ENCODE results near the gene ACHE.
"Not testable (repeated sequence)": the region's sequence is repeated elsewhere in the genome, so short reads cannot be mapped to it uniquely, and the experiment has no call there.

Gene ACHE

DNA sequence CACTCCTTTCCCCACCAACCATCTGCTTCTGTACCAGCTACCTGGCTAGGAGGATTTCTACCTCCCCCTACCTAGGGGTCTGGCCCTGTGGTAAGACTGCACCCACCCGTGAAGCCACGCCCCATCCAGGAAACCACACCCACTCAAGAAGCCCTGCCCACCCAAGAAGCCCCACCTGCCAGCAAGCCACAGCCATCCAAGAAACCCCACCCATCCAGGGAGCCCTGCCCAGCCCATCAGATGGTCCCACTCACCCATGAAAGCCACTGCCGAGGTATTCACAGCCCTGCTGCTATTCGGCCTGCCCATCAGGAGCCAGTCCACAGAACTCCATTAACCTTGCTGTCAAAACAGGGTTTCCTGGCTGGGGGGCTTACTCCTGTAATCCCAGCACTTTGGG is 38.0 kb upstream of the ACHE start:
- Histone ChIP-seq H2AFZ (ENCODE audit: low read depth, low read length) (no peak overlapping the region), H3K27ac (ENCODE audit: low read length) (no peak overlapping the region), H3K36me3 (replicated peaks; ENCODE audit: low read depth, low read length) (no peaks in the 10 kb centered on the region), H3K4me3 (ENCODE audit: low read length) (no peak overlapping the region), H3K4me1 (ENCODE audit: low read length) (no peaks in the 10 kb centered on the region), H4K20me1 (ENCODE audit: insufficient read depth, low read length) (no peaks in the 10 kb centered on the region), H3K9ac (ENCODE audit: low read length) (no peak overlapping the region), H3K79me2 (ENCODE audit: low read length) (no peaks in the 10 kb centered on the region), H3K27me3 (ENCODE audit: low read depth, low read length) (peaks cover 15% of the 10 kb centered on the region), H3K4me2 (ENCODE audit: low read length) (no peak overlapping the region), H3K9me3 (ENCODE audit: insufficient read depth, low read length) (no peaks in the 10 kb centered on the region)
- TF ChIP-seq, protein P1, sequence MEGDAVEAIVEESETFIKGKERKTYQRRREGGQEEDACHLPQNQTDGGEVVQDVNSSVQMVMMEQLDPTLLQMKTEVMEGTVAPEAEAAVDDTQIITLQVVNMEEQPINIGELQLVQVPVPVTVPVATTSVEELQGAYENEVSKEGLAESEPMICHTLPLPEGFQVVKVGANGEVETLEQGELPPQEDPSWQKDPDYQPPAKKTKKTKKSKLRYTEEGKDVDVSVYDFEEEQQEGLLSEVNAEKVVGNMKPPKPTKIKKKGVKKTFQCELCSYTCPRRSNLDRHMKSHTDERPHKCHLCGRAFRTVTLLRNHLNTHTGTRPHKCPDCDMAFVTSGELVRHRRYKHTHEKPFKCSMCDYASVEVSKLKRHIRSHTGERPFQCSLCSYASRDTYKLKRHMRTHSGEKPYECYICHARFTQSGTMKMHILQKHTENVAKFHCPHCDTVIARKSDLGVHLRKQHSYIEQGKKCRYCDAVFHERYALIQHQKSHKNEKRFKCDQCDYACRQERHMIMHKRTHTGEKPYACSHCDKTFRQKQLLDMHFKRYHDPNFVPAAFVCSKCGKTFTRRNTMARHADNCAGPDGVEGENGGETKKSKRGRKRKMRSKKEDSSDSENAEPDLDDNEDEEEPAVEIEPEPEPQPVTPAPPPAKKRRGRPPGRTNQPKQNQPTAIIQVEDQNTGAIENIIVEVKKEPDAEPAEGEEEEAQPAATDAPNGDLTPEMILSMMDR (IDR thresholded peaks at IDR 0.05; ENCODE audit: low read depth, low read length), result no peak
- TF ChIP-seq EZH2phosphoT487 (IDR thresholded peaks at IDR 0.05; ENCODE audit: low read depth), result no peak

DNA sequence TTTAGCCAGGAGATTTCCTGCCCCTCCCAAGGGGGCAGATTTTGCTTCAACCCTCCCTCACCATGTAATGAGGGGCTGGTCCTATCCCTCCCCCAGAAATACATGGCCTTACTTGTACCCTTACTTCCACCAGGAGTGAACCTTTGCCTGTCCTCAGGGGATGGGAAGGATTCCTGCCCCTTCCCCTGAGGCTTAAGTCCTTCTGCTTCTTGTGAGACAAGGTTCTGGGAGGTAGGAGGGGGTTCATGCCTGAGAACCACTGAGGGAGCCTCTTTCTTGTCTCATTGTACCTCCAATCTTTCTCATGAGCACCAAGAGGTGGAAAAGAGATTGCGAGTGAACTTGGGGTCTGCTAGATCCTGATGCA is 34.1 kb upstream of the ACHE start:
- Histone ChIP-seq H3K79me2 (ENCODE audit: low read length) (no peaks in the 10 kb centered on the region), H3K4me1 (ENCODE audit: low read length) (no peaks in the 10 kb centered on the region), H3K9me3 (ENCODE audit: insufficient read depth, low read length) (no peaks in the 10 kb centered on the region), H3K27me3 (ENCODE audit: low read depth, low read length) (peaks cover 15% of the 10 kb centered on the region), H3K27ac (ENCODE audit: low read length) (no peak overlapping the region), H3K36me3 (replicated peaks; ENCODE audit: low read depth, low read length) (no peaks in the 10 kb centered on the region), H4K20me1 (ENCODE audit: insufficient read depth, low read length) (no peaks in the 10 kb centered on the region), H3K4me2 (ENCODE audit: low read length) (no peak overlapping the region), H3K9ac (ENCODE audit: low read length) (no peak overlapping the region), H3K4me3 (ENCODE audit: low read length) (no peak overlapping the region), H2AFZ (ENCODE audit: low read depth, low read length) (no peak overlapping the region)
- no peak for TF ChIP-seq EZH2phosphoT487 (IDR thresholded peaks at IDR 0.05; ENCODE audit: low read depth)
- TF ChIP-seq, protein P1 (IDR thresholded peaks at IDR 0.05; ENCODE audit: low read depth, low read length), result no peak

DNA sequence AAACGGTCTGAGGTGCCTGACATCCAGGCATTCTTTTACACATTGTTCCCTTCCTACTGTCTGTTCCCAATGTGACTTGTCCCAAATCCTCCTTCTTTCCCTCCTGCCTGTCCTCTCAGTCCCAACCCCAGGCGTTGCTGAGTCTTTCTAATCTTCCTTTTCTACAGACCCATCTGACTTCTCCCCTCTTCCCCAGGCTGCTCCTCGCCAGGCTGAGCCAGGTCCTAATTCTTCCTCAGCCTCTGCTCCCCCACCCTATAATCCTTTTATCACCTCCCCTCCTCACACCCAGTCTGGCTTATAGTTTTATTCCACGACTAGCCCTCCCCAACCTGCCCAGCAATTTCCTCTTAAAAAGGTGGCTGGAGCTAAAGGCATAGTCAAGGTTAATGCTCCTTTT is 27.9 kb upstream of the ACHE start:
- not testable (repeated sequence) for H3K4me3 ChIP-seq (ENCODE audit: low read length); H3K27me3 ChIP-seq (ENCODE audit: low read depth, low read length); H3K79me2 ChIP-seq (ENCODE audit: low read length); H3K27ac ChIP-seq (ENCODE audit: low read length); H3K36me3 ChIP-seq (replicated peaks; ENCODE audit: low read depth, low read length); H4K20me1 ChIP-seq (ENCODE audit: insufficient read depth, low read length); H3K9me3 ChIP-seq (ENCODE audit: insufficient read depth, low read length); H3K9ac ChIP-seq (ENCODE audit: low read length); H3K4me1 ChIP-seq (ENCODE audit: low read length); H3K4me2 ChIP-seq (ENCODE audit: low read length); H2AFZ ChIP-seq (ENCODE audit: low read depth, low read length)

DNA sequence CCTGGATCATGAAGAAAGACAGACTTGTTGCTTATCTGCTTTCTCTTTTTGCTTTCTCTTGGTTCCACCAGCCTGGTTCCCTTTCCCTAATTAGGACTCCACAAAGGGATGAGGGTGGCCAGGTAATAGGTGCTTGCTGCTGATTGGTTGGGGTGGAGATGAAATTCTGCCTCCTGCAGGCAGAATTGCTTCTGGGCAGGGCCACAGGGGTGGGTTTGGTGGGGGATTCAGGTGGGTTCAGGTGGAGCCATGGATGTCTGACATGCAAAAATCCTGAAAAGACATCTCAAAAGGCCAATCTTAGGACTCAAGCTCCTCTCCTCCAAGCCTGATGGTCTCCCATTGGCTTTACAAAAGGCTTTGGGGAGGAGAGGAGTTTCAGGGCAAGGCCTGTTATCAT is 25.4 kb upstream of the ACHE start:
- Histone ChIP-seq H3K4me2 (ENCODE audit: low read length) (no peak overlapping the region), H4K20me1 (ENCODE audit: insufficient read depth, low read length) (no peaks in the 10 kb centered on the region), H3K4me3 (ENCODE audit: low read length) (no peak overlapping the region), H3K9me3 (ENCODE audit: insufficient read depth, low read length) (no peaks in the 10 kb centered on the region), H3K79me2 (ENCODE audit: low read length) (no peaks in the 10 kb centered on the region), H3K27me3 (ENCODE audit: low read depth, low read length) (peaks cover 6% of the 10 kb centered on the region; the same call in 1 of the 2 replicates), H3K9ac (ENCODE audit: low read length) (no peak overlapping the region), H2AFZ (ENCODE audit: low read depth, low read length) (no peak overlapping the region), H3K4me1 (ENCODE audit: low read length) (peaks cover 8% of the 10 kb centered on the region), H3K27ac (ENCODE audit: low read length) (no peak overlapping the region), H3K36me3 (replicated peaks; ENCODE audit: low read depth, low read length) (no peaks in the 10 kb centered on the region)
- no peak for TF ChIP-seq EZH2phosphoT487 (IDR thresholded peaks at IDR 0.05; ENCODE audit: low read depth)
- TF ChIP-seq, protein P1 (IDR thresholded peaks at IDR 0.05; ENCODE audit: low read depth, low read length), result no peak

- not testable (repeated sequence) for H3K4me1 ChIP-seq (ENCODE audit: low read length); H3K27ac ChIP-seq (ENCODE audit: low read length); H3K36me3 ChIP-seq (replicated peaks; ENCODE audit: low read depth, low read length); H4K20me1 ChIP-seq (ENCODE audit: insufficient read depth, low read length); H3K9ac ChIP-seq (ENCODE audit: low read length); H3K79me2 ChIP-seq (ENCODE audit: low read length); H3K4me2 ChIP-seq (ENCODE audit: low read length); H2AFZ ChIP-seq (ENCODE audit: low read depth, low read length); H3K27me3 ChIP-seq (ENCODE audit: low read depth, low read length); H3K4me3 ChIP-seq (ENCODE audit: low read length); H3K9me3 ChIP-seq (ENCODE audit: insufficient read depth, low read length)
These were observed 24.2 kb upstream of the ACHE start for GRCh38 chr7:100919779-100920437.

GRCh38 chr7:100919335-100919734 is 23.6 kb upstream of the ACHE start:
- not testable (repeated sequence) for H3K27me3 ChIP-seq (ENCODE audit: low read depth, low read length); H3K9ac ChIP-seq (ENCODE audit: low read length); H3K9me3 ChIP-seq (ENCODE audit: insufficient read depth, low read length); H3K4me3 ChIP-seq (ENCODE audit: low read length); H3K79me2 ChIP-seq (ENCODE audit: low read length); H3K4me2 ChIP-seq (ENCODE audit: low read length); H3K27ac ChIP-seq (ENCODE audit: low read length); H3K4me1 ChIP-seq (ENCODE audit: low read length); H3K36me3 ChIP-seq (replicated peaks; ENCODE audit: low read depth, low read length); H2AFZ ChIP-seq (ENCODE audit: low read depth, low read length); H4K20me1 ChIP-seq (ENCODE audit: insufficient read depth, low read length)

Data from OCI-LY3 (cell line).